Measurements from ENCODE around the gene VTCN1.

VTCN1 gene

GRCh38 chr1:117098287-117098890, 112.3 kb downstream of the VTCN1 start:
- H3K4me3 Mint-ChIP-seq: no peak overlapping the region
- H3K27ac Mint-ChIP-seq: no peak overlapping the region
- no peaks in the 10 kb centered on the region for H3K4me1 Mint-ChIP-seq (ENCODE audit: low read depth)
- H3K27me3 Mint-ChIP-seq: no peaks in the 10 kb centered on the region
- no peaks in the 10 kb centered on the region for H3K9me3 Mint-ChIP-seq
- H3K36me3 Mint-ChIP-seq (ENCODE audit: low read depth): peaks cover 86% of the 10 kb centered on the region
- intact Hi-C loops (cut with micrococcal nuclease): no loop called here

GRCh38 chr1:117097443-117097842, 113.3 kb downstream of the VTCN1 start:
- H3K36me3 Mint-ChIP-seq (ENCODE audit: low read depth): peaks cover 85% of the 10 kb centered on the region
- H3K27ac Mint-ChIP-seq: no peak overlapping the region
- intact Hi-C loops (cut with micrococcal nuclease): no loop called here
- H3K4me3 Mint-ChIP-seq: no peak overlapping the region
- no peaks in the 10 kb centered on the region for H3K4me1 Mint-ChIP-seq (ENCODE audit: low read depth)
- H3K9me3 Mint-ChIP-seq: no peaks in the 10 kb centered on the region
- no peaks in the 10 kb centered on the region for H3K27me3 Mint-ChIP-seq

- Mint-ChIP-seq H3K4me3 (no peak overlapping the region), H3K36me3 (ENCODE audit: low read depth) (peaks cover 83% of the 10 kb centered on the region), H3K27ac (no peak overlapping the region), H3K27me3 (no peaks in the 10 kb centered on the region), H3K9me3 (no peaks in the 10 kb centered on the region), H3K4me1 (ENCODE audit: low read depth) (no peaks in the 10 kb centered on the region)
- intact Hi-C loops (cut with micrococcal nuclease): no loop called here
Observed at GRCh38 chr1:117096951-117097408, 113.7 kb downstream of the VTCN1 start.

DNA sequence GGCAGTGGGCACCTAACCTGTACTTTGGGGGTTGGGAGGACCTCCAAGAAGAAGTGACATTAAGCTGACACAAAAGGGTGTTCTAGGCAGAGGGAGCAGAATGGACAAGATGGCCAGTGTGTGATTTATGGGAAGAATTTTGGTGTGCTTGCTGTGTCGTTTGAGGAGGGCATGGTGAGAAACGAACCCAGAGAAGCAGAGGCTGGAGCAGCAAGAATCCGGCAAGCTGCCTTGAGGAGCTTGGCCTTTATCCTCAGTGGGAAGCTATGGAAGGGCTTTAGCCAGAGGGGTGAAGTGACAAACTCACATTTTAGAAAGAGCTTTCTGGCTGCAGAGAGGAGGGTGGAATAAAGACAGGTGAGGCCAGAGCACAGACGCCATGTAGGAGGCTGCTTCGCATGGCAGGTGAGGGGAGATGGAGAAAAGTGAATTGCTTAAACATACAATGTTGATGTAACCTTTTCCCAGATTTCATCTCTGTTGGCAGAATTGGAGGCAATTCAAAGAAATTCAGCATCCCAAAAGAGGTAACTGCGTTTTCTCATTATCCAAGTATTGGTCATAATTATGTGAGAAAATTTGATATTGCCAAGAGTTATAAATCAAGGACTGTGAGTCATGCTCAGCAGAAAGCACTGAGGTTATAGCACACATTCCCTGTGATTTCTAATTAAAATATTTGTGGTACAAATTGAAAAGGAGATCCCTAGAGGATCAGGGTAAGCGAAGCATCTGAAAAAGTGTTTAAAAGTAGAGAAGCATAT, 115.7 kb downstream of the VTCN1 start:
- H3K27me3 Mint-ChIP-seq: no peaks in the 10 kb centered on the region
- intact Hi-C loops (cut with micrococcal nuclease): no loop called here
- H3K36me3 Mint-ChIP-seq (ENCODE audit: low read depth): peaks cover 83% of the 10 kb centered on the region
- H3K27ac Mint-ChIP-seq: no peak overlapping the region
- H3K4me1 Mint-ChIP-seq (ENCODE audit: low read depth): no peaks in the 10 kb centered on the region
- no peak overlapping the region for H3K4me3 Mint-ChIP-seq
- H3K9me3 Mint-ChIP-seq: no peaks in the 10 kb centered on the region

DNA sequence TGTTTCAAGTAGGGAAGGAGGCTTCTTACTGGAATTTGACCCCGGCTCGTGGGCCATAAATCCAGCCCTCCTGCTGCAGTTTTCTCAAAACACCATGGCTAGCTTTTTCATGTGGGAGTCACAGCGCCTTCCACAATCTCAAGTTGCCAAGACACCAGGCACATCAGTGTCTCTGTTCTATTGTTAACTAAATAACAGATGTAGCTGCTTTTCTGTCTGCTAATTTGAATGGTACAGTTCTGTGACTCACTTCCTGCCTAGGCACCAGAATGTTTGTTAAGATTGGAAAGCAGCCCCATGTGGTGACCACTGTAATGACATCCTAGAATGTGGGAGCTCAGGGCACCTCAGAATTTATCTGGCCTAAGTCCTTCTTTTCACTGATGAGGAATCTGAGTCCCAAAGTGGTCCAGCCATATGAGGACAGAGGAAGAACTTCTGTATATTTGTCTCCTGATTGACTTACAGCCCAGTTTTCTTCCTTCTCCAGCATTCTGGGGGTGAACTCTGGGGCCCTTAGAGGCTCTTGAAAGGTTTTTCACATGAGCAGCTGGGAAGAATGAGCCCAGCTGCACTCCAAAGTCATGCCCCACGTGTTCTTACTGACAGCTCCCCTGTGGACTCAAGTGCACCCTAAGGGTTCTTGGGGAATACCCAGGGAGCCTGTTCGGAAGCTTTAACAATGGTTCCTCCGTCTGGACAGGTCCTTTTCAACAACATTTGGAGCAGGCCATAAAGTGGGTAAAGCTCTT, 116.7 kb downstream of the VTCN1 start:
- intact Hi-C loops (cut with micrococcal nuclease): no loop called here
- H3K4me1 Mint-ChIP-seq (ENCODE audit: low read depth): no peaks in the 10 kb centered on the region
- H3K27me3 Mint-ChIP-seq: no peaks in the 10 kb centered on the region
- H3K4me3 Mint-ChIP-seq: no peak overlapping the region
- H3K27ac Mint-ChIP-seq: no peak overlapping the region
- H3K9me3 Mint-ChIP-seq: no peaks in the 10 kb centered on the region
- H3K36me3 Mint-ChIP-seq (ENCODE audit: low read depth): peaks cover 79% of the 10 kb centered on the region

All from dendritic cell treated with granulocyte-macrophage colony-stimulating factor and Interleukin-4, amounts not matched to agents 40 ng/mL and 50 ng/mL, for 4 days (primary cell).